Mucosa of gallbladder (tissue), 1 donor: ENCODE measurements around the gene UQCRC2. TPM values are rescaled to one million over a fixed set of nuclear protein-coding genes. Genes with fewer than 3 reads are reported as not detected.
"Not testable (repeated sequence)": the region's sequence is repeated elsewhere in the genome, so short reads cannot be mapped to it uniquely, and the experiment has no call there.

ENCODE experiments used
- DNase-seq: peaks from one replicate; pipeline ENCODE4 v3.0.0-alpha.2; 2020; ENCODE audit warnings: low spot score
- total RNA-seq: library from RNA; stranded (reverse); gene quantifications from one replicate; pipeline ENCODE4 v1.2.1, GENCODE V29; 2021
- donor health status: DM: no; HTN: no; CAD: no.

UQCRC2 gene
- total RNA-seq, 1 donor from 2014 or later: 235 TPM

GRCh38 chr16:22008215-22009059 lies 55.3 kb downstream of the UQCRC2 start:
- no peak for DNase-seq

DNA sequence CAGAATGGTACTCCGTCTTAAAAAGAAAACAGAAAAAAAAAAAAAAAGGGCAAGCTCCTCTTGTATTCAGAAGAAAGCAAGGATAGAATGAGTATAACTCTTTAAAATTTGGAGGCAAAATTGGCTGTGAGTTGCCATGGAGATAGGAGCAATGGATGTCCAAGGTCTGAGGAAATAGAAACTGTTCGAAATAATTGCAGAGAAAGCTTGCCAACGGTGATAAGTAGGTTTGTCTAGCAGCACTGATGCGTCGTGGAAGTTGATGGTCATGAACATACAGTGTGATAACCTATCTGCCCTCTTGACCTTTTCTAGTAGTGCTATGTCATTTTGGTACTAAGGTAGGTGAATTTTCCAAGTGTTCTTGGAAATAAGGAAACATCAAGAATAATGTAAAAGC lies 57.7 kb downstream of the UQCRC2 start:
- no peak for DNase-seq

DNA sequence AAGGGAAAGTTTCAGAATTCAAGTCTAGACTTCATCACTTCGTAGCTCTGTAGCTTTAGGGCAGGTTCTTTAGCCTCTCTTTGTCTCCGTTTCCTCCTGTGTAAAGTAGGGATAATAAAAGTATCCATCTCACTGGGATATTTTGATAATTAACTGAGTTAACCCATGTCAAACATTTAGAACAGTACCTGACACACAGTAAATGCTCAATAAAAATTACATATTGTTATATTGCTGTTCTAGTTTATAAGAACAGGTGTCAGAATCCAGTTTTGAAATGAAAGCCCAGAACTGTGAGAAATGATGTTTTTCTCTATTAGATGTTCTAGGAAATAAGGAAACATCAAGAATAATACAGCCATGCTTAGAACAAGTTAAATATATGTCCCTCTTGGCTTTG lies 59.1 kb downstream of the UQCRC2 start:
- no peak for DNase-seq

DNA sequence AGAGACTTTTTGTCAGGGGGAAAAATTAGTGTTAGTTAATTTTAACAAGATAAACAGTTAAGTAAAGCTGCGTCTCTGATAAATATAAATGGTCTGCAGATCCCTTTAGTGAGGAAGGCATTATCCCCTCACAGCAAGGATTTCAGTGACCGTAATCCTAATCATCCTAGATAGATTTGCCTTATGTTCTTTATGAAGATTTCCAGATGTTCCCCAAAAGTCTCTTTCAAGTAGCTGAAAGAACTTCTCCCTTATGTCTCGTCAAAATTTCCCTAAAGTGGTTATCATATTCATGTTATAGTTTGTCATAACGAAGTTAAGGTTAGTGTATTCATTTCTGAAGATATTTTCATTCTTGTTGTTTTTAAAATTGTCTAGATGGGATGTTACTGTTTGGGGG lies 60.3 kb downstream of the UQCRC2 start:
- DNase-seq: no peak

- no peak for DNase-seq
Measured at GRCh38 chr16:22014271-22014873, 61.2 kb downstream of the UQCRC2 start.

GRCh38 chr16:22016927-22017326 lies 63.8 kb downstream of the UQCRC2 start:
- no peak for DNase-seq

DNA sequence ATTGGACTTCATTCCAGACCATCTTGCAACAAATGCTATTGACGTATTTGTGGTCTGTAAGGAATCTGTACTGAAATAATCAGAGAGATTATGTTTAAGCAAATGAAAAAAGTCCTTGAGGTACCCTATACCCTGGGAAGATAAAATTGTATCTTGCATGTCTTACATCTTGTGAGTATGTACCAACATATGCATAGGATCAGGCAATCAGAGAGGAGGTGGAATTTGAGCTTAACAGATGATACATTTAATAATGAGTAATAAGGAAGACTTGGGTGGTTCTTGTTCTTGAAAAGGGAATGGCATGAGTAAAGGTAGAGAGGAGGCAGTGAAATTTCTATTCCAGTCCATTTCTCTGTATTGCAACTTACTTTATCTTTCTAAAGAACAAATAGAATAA lies 65.4 kb downstream of the UQCRC2 start:
- no peak for DNase-seq

DNA sequence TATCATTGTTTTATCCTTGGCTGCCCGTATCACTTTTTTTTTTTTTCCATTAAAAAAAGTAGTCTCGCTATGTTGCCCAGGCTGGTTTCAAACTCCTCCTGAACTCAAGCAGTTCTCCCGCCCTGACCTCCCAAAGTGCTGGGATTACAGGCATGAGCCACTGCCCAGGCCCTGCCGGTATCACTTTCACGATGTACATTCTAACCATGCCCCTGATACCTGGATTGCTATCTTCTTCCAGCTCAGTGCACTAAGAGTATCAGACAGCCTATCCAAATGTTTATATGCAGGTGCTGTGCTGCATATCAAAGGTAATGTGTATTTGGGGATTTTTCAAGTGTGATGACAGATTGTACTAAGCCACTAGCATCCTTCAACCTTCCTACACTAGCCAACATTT lies 69.0 kb downstream of the UQCRC2 start:
- no peak for DNase-seq

DNA sequence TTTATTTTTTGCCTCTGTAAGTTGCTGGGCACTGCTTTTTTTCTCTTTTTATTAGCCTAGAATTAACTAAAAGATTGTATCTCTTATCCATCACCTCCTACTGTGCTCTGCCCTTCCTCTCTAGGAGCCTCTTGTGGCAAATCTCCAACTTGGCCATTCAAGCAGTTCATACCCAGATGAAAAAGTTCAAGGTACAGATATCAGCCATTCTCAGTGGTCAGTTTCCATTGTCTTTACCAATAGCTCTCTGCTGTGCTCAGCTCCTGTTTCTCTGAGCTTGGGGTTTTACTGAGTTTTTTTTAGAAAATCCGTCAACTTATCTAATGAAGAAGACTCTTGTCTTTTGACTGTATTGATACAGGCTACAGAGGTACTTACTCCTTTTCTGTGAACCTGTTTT lies 70.3 kb downstream of the UQCRC2 start:
- DNase-seq: no peak

GRCh38 chr16:22024785-22025184 lies 71.6 kb downstream of the UQCRC2 start:
- not testable (repeated sequence) for DNase-seq

- no peak for DNase-seq
Measured at GRCh38 chr16:22027633-22028032, 74.5 kb downstream of the UQCRC2 start.

GRCh38 chr16:22029632-22030031 lies 76.5 kb downstream of the UQCRC2 start:
- DNase-seq: no peak

DNA sequence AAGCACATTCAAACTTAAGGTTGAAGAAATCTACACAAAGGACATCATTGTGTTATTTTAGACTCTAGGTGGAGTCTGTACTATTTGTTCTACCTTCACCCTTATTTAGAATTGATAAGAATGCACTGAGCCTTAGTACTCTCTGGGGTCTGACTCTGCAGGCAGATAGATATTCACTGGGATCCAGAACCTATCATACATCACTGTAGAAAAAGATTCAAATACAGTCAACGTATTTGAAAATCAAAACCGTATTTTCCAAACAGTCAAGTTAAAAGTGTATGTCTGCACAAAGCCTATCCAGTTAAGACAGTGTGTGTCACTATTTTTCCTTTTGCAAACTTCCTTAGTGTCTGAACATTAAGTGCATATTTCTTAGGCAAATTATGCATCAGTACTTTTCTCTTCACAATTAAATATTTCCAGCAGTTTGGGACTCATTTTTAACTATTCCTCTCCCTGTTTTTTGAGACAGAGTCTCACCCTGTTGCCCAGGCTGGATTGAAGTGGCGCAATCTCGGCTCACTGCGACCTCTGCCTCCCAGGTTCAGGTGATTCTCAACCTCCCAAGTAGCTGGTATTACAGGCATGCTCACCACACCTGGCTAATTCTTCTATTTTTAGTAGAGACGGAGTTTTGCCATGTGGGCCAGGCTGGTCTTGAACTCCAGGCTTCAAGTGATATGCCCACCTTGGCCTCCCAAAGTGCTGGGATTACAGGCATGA lies 77.1 kb downstream of the UQCRC2 start:
- no peak for DNase-seq

- no peak for DNase-seq
Measured at GRCh38 chr16:22031483-22032083, 78.4 kb downstream of the UQCRC2 start.

Other genes with a start within 250 kb of the UQCRC2 start
- gene NPIPB4, start 95.6 kb upstream of the UQCRC2 start, total RNA-seq: 98.3 TPM
- not detected for gene PDZD9, start 47.8 kb downstream of the UQCRC2 start, total RNA-seq
- gene MOSMO, start 54.8 kb downstream of the UQCRC2 start, total RNA-seq: 11.3 TPM
- gene VWA3A, start 139.2 kb downstream of the UQCRC2 start, total RNA-seq: 0.32 TPM
- gene SDR42E2, start 209.1 kb downstream of the UQCRC2 start, total RNA-seq: 0.26 TPM